GM20000 (cell line): Measurements from ENCODE around the gene HSPA12A.

ENCODE experiments used
- DNase-seq: peaks from one replicate; pipeline ENCODE4 v3.0.0; 2012; ENCODE audit warnings: low spot score
- CTCF ChIP-seq: IDR thresholded peaks from 2 replicates; pipeline ENCODE4 v1.5.1; 2012; ENCODE audit warnings: mild to moderate bottlenecking, control low read depth; ENCODE audit errors: extremely low read depth, missing control alignments

The HSPA12A gene

GRCh38 chr10:116668446-116668845 is 73.9 kb downstream of the HSPA12A start:
- DNase-seq, result no peak
- TF ChIP-seq CTCF, result no peak

- DNase-seq, result no peak
- no peak for TF ChIP-seq CTCF
Observed at GRCh38 chr10:116668018-116668417, 74.3 kb downstream of the HSPA12A start.

- DNase-seq, result no peak
- no peak for TF ChIP-seq CTCF
Observed at GRCh38 chr10:116667484-116667883, 74.9 kb downstream of the HSPA12A start.

GRCh38 chr10:116665541-116666125 is 76.7 kb downstream of the HSPA12A start:
- no peak for TF ChIP-seq CTCF
- no peak for DNase-seq

GRCh38 chr10:116664631-116665030 is 77.7 kb downstream of the HSPA12A start:
- no peak for DNase-seq
- TF ChIP-seq CTCF, result no peak

- TF ChIP-seq CTCF, result no peak
- DNase-seq, result no peak
Observed at GRCh38 chr10:116663342-116663741, 79.0 kb downstream of the HSPA12A start.

GRCh38 chr10:116660860-116661259 is 81.5 kb downstream of the HSPA12A start:
- no peak for DNase-seq
- TF ChIP-seq CTCF, result no peak
